K562 treated with DMSO at 1 percent for 12 hours (cell line): Measurements from ENCODE around the gene C6orf62. TPM values are rescaled to one million over a fixed set of nuclear protein-coding genes. Genes with fewer than 3 reads are reported as not detected.

Experiments
- total RNA-seq: library from RNA; unstranded; fragments of 300-600 nt; gene quantifications from 2 replicates; pipeline ENCODE4 v1.2.3, GENCODE V29; 2022; ENCODE audit not compliant: insufficient read depth

Gene C6orf62
- 35.7 and 76.1 TPM in 2 replicates for total RNA-seq

DNA sequence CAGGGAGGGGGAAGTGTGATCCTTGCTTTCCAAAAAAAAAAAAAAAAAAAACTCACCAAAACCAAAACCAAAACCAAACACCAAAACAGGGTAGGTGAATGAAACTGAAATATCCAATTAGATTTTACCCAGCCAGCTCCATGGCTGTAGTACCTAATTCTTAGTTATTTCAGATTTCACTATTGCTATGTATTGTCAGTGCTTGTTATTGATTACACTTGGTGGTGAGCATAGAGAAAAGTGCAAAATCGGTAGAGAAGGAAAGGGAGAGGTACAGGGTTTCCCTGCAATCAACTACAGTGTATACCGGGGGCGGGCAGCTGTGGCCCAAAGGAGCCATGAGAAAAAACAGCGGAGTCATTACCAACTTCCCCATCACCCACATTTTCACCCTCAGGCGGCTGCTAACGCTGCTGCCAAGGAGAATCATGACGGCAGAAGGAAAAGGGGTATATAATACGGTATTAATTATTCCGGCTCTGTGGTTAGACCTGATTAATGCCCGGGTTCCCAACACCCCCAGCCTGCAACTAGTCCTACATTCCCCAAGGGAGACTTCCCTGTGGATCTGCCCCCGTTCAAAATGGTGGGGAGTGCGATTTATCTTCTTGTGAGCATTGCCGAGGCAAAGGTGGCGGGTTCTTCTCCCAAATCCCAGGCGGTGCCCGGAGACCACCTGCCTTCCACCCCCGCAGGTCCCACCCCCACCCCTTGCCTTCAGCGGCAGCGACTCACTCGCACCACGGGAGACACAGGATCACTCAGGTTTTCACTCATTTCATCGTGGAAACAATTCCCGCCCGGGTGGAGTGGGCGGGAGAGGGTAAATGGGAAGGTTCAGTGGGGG, at the start of gene C6orf62:
TSS of gene C6orf62 (minus strand) at position 30 of the 847 bp plus-strand sequence. CDS start 486 bp downstream, outside the sequence.

DNA sequence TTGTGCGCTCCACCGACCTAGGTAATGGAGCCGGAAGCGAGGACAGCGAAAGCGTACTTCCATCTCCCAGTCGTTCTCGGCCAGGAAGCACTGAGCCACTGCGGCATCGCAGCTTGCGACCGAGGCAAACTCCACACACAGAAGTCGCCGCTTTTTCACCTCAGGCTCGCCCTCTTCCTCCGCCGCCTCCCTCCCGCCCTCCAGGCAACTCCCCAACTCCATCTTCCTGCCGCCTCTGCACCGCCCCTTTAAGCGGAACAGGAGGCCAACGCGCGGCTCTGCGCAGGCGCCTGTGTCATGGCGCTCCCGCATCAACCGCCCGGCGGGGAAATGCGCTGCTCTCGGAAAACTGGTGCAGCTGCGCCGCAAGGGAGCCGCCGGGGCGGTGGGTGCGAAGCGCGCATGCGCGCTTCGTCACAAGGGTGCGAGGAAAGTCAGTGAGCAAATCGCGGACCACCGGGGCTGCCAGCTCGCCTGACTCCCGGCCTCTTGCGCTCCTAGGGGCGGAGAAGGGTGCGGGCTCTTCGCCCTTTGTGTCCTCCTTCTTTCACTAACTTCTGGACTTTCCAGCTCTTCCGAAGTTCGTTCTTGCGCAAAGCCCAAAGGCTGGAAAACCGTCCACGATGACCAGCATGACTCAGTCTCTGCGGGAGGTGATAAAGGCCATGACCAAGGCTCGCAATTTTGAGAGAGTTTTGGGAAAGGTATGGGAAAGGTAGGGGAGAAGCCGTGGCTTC, 52.1 kb downstream of the C6orf62 start, which contains the start of the genes ACOT13 and TDP2:
TSS of gene ACOT13 (plus strand) at position 437 of the 737 bp plus-strand sequence. CDS start at position 624, 187 bp downstream.
TSS of gene TDP2 (minus strand) at position 259 of the 737 bp plus-strand sequence. CDS start at position 222, 37 bp downstream.

Other genes starting within 250 kb of the C6orf62 start
- gene GPLD1, start 229.6 kb downstream of the C6orf62 start, total RNA-seq = 0.84 TPM in 1 of 2 replicates, not detected in the other
- 4.1 and 13.9 TPM in 2 replicates for gene ALDH5A1, start 224.2 kb downstream of the C6orf62 start, total RNA-seq
- gene KIAA0319, start 73.0 kb downstream of the C6orf62 start, total RNA-seq = 0.11 and 0.14 TPM in 2 replicates
- gene TDP2, start 52.3 kb downstream of the C6orf62 start, total RNA-seq = 24.9 and 49.0 TPM in 2 replicates
- gene ACOT13, start 52.1 kb downstream of the C6orf62 start, total RNA-seq = 13.6 and 25.1 TPM in 2 replicates
- 122 and 155 TPM in 2 replicates for gene GMNN, start 55.8 kb upstream of the C6orf62 start, total RNA-seq
- not detected in 2 replicates for gene ARMH2, start 79.8 kb upstream of the C6orf62 start, total RNA-seq
- gene RIPOR2, start 216.8 kb upstream of the C6orf62 start, total RNA-seq = 0.64 TPM in 1 of 2 replicates, not detected in the other